GM21423 (cell line): ENCODE measurements around the gene UBN1.
A peak's percentile ranks its signal among the peaks of the same experiment; 100 is the strongest.

ENCODE experiments used
- ATAC-seq: cut with Tn5 transposase; IDR thresholded peaks from one replicate; pipeline ENCODE4 v1.9.1; 2021; ENCODE audit warnings: mild to moderate bottlenecking, moderate library complexity; ENCODE audit not compliant: unreplicated experiment

The UBN1 gene

DNA sequence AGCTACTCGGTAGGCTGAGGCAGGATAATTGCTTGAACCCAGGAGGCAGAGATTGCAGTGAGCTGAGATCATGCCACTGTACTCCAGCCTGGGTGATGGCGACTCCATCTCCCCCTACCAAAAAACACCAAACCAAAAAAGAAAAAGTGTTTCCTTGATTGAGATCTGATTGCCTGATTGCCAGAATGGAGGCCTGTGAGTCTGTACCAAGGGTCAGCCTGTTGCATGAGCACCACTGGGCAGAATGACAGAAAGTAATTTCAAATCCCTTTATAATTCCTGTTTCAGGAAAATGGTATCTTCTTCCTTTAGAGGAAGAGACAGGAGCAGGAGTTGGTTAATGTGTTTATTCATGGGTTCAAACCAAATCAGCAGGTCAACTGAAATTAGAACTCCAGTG is 8.5 kb downstream of the UBN1 start:
- no peak for ATAC-seq

DNA sequence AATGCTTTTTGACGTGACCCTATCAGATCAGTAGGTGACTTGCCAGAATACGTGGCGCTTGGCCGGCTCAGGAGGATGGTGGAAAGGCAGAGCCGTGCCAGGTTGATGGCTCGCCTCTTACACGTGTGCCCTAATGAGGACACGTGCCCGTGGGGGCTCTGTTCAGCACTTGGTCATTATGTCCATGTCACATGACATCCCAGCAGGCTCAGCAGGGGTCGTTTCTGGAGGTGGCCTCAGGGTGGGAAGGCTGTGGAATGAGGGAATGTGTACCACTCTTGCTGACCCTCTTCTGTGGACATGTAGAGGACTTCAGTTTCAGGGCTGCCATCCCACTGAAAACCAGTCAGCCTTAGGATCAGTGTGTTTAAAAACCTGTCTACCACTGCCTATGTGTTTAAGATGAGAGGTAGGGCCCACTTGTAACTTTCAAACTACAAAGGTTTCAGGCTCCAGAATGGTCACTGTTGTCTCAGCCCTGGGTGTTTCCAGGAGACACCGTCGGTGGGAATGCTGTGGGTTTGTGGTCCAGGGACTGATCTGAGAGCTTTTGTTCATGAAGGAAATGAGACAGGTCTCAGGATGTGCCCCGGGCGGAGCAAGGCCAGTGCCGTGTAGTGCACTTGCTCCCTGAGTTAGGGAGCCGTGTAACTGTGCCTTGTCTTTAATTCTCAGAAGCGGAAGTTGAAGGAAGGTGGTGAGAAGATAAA is 12.1 kb downstream of the UBN1 start:
- ATAC-seq: no peak

- no peak for ATAC-seq
Observed at GRCh38 chr16:4859900-4860255, 12.6 kb downstream of the UBN1 start.

DNA sequence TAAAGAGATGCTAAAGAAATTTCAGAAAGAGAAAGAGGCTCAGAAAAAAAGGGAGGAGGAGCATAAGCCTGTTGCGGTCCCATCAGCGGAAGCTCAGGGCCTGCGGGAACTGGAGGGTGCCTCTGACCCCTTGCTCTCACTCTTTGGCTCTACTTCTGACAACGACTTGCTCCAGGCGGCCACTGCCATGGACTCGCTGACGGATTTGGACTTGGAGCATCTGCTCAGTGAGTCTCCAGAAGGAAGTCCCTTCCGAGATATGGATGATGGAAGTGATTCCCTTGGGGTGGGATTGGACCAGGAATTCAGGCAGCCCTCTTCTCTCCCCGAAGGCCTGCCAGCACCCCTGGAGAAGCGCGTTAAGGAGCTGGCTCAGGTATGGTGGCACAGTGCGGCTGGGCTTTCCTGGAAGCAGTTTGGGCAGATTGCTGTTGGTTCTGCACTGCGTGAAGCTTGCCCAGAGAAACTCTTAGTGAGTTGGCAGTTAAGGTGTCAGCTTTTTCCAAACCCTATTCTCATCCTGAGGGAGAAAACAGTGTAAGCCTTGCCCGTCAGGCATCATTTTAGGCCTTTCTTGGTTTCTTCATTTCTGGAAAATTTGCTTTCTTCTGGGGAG is 13.6 kb downstream of the UBN1 start:
- no peak for ATAC-seq

DNA sequence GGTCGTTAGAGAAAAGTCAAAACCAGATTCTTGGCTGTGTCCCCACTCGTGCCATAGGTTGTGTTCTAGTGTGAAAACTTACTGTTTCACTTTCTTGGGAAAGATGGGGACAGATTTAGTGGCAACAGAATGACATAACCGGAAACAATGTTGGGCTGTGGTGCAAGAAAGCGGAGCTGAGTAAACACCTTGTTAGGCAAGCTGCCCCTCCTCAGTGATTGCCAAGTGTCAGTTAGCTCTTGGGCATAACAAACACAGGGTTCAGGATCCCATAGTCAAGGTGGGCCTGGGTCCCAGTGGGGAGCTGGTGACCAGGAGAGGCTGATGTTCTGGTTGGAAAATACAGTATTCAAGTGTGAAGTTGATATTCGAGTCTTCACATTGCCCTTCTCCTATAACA is 15.4 kb downstream of the UBN1 start:
- no peak for ATAC-seq

DNA sequence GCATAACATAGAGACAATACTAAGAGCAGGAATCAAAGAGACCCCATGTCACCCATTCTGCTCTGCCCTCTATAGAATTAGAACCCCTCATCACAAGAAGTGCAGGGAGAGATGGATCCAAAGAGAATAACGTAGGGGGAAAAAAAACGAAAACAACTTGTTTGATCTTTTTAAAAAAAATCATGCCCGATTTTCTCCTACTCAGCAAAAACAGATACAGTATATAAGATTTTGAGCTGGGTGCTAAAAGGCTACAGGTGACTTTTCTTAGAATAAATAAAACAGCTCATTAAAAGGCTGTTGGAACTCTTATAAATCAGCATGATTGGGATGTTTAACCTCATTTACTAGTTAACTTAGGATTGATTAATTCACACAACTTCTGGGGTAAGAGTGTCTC is 17.4 kb downstream of the UBN1 start:
- no peak for ATAC-seq

GRCh38 chr16:4865231-4865860 is 18.1 kb downstream of the UBN1 start:
- ATAC-seq: no peak

GRCh38 chr16:4866586-4866985 is 19.3 kb downstream of the UBN1 start:
- no peak for ATAC-seq

DNA sequence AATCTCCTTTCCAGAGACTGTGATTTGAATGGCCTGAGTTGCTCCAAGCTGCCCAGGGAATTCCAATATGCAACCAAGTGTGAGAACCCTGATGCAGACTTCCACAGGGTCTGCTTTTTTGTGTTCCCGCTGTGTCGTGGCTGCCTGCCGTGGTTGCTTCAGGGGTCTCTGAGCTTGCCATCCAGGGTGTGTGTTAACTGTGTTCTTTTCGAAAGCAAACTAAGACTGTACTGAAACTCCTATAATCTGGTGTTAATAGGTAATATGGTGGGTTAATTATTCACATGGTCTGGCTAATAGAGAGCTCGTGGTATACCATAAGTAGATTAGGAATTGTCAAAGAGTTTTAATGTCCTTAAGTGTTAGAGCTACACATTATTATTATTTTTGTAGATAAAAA is 20.7 kb downstream of the UBN1 start:
- peak; percentile 67 for ATAC-seq

GRCh38 chr16:4868535-4868934 is 21.3 kb downstream of the UBN1 start:
- no peak for ATAC-seq

DNA sequence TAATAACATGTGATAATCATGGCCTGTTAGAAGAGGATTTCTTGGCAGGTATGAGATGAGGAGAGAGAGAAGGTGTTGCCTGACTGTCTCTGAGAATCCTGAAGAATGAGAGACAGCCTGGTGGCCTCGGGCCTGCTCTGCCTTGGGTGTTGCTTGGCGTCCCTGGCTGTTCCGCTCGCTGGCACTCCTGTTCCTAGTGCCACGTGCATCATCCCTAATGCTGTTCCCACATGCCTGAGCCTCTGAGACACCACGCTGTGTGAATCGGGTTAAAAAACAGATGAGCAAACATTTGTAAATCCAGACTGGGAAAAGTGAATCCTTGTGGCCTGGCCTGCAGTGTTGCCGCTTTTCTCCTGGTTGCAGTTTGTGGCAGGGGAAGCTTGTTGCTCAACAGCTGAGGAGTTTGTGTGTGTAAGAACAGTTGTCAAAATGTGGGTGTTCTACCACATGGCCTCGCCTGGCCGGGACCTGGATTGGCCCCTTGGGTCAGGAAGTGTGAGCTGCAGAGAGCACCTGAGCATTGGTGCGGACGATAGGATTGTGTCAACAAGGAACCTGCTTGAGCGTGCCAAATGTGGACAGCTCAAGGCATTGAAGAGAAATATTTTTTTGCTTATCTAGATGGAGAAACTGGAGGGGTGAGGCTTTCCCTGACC is 22.0 kb downstream of the UBN1 start:
- ATAC-seq: no peak

DNA sequence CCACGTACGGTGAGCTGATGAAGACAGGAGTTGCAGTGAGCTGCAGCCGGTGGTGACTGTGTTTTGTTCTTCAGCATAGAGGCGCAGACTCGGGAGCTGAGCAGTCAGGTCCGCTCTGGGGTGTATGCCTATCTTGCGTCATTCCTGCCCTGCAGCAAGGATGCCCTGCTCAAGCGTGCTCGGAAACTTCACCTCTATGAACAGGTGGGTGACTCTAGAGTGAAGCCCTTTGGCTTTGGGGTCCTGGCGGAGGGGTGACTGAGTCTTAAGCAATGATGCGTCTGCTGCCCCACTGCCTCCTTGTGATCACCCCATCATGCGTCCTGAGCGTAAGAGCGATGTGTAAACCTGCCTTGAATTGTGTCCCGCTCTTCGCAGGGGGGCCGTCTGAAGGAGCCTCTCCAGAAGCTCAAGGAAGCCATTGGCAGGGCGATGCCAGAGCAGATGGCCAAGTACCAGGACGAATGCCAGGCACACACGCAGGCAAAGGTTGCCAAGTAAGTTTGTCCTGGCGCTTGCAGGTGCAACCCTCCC is 22.9 kb downstream of the UBN1 start:
- ATAC-seq: no peak

GRCh38 chr16:4871071-4871470 is 23.8 kb downstream of the UBN1 start:
- no peak for ATAC-seq

DNA sequence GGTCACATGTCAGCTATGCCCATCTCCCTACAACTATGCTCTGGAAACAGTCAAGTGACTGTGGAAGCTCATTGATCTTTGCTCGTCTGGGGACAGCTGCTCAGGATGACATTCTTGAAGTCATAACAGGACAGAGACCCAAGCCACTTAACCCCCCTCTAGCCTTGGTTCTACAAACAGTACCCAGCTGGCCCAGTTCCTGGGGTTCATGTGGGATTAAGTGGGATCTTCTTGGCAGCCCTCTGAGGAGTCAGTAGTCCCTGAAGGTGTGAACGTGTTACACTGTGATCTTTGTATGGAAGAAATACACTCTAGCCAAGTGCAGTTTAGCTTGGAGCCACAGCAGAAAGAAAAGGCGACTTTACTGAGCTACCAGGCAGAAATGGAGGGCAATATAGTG is 25.8 kb downstream of the UBN1 start:
- ATAC-seq: no peak

DNA sequence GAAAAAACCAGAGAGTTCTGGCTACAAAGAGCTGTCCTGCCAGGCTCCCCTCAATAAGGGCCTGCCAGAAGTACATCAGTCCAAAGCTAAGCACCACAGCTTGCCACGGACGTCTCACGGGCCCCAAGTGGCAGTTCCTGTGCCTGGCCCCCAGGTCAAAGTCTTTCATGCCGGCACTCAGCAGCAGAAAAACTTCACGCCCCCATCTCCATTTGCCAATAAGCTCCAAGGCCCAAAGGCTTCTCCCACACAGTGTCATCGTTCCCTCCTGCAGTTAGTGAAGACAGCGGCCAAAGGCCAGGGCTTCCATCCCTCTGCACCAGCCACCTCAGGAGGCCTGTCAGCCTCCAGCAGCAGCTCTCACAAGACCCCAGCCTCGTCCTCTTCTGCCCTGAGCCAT is 27.4 kb downstream of the UBN1 start:
- ATAC-seq: no peak

DNA sequence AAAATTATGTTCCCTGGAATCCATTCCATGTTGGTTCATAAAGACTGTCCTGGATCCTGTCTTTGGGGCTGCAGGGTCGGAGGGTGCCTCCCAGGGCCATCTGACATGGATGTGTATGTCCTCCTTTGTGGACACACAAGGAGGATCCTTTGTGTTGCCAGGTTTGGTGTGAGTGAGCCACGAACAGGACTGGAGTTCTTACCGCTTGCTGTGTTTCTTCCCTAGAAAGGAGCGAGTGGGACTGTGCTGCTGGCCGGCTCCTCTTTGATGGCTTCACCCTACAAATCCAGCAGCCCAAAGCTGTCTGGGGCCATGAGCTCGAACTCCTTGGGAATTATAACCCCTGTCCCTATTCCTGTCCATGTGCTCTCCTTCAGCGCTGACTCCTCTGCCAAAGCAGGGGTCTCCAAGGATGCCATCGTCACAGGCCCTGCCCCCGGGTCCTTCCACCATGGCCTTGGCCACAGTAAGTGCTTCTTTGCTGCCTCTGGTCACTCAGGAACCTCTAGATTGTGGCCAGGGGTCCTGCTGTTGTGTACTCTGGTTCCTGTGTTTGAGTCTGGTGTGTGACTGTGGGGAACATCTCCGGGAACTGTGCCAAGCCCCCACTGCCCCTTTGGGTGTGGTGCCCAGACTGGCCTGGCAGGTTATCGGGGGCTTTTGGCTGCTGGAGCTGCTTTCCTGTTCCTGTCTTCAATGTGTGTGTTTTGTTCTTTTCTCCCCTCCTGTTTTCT is 29.5 kb downstream of the UBN1 start:
- ATAC-seq: no peak

- ATAC-seq: no peak
Observed at GRCh38 chr16:4877380-4877685, 30.1 kb downstream of the UBN1 start.

GRCh38 chr16:4879049-4879448 is 31.8 kb downstream of the UBN1 start:
- no peak for ATAC-seq

DNA sequence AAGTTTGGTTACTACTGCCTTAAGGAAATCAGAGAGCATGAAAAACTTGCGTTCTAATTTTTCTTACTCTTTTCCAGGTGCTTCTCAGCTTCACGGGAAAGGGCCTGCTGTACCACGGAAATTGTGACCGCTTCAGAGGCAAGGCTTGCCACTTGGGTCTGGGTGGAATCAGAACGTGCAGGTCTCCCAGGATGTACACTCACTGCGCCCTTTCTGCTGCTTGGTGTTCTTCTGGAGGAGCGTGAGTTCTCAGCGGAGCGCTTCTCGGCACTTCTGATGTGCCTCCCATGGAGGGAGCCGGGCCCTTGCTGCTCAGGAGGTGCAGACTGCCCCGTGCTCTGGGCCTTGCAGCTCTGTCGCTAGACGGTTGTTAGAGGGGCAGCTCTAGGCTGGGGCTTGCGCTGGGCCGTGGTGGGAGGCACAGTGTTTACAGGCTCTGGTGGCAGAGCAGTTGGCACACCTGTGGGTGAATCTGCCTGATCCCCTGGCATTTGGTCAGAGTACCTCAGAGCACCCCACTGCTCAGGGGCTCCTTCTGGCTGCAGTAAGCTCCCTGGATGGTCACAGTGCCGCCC is 32.8 kb downstream of the UBN1 start:
- ATAC-seq: no peak

DNA sequence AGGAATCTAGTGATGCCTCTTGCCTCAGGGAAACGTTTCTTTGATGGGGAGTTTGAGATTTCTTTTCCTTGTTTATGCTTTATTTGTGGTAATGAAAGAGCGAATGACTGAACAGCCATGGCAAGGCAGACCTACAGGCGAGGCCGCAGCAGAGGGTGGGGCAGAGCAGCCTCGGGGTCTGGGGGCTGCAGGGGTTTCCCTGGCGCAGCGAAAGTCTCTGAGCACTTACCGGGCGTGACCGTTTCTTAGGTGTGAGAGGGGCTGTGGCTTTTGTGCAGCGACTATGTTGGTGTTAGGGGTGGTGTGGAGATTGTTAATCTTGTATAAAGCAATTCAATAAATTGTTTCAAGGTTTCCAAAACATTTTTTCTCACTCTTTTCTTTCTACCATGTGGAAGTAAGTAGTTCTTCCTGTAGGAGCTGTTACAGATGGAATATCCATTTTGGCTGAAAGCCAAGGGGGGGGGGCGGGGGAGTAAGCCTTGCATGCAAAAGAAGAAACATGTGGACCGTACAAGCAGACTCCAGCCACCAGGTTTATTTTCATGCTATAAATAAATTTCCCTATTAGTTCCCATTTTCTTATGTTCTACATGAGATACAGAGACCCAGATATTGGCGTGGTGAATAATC is 34.8 kb downstream of the UBN1 start:
- ATAC-seq: no peak
